CD14-positive monocyte (primary cell): Measurements from ENCODE around the gene PIK3IP1. TPM values are rescaled to one million over a fixed set of nuclear protein-coding genes. Genes with fewer than 3 reads are reported as not detected.

ENCODE experiments used
- DNase-seq, 3 donors: peaks; one replicate each; pipeline ENCODE4 v3.0.0-alpha.2; 2011 to 2022
- H2AFZ ChIP-seq: 2 replicates; pipeline ENCODE4 v1.6.0; 2012; ENCODE audit warnings: mild to moderate bottlenecking, low read depth, low read length, inconsistent platforms; ENCODE audit not compliant: insufficient read depth, poor library complexity, severe bottlenecking
- H3K27ac ChIP-seq, 2 donors: 1 replicate in 1 of 2; 2 replicates in 1 of 2; pipeline ENCODE4 v1.5.1; 2012 to 2013; ENCODE audit warnings: low read length in 2 of 2, control low read depth in 1 of 2, inconsistent platforms in 1 of 2, low read depth in 1 of 2, mild to moderate bottlenecking in 1 of 2
- H3K27me3 ChIP-seq, 2 donors: one replicate each; pipeline versions ENCODE4 v1.6.0 to v1.6.1; 2011 to 2013; ENCODE audit warnings: low read length in 2 of 2; ENCODE audit not compliant: control insufficient read depth in 2 of 2, insufficient read depth in 2 of 2
- H3K36me3 ChIP-seq, 2 donors: replicated peaks in 1 of 2; 1 replicate in 1 of 2; 2 replicates in 1 of 2; pipeline versions ENCODE4 v1.5.1 to v1.6.1; 2012 to 2013; ENCODE audit warnings: low read length in 2 of 2, control low read depth in 1 of 2, inconsistent platforms in 1 of 2, mild to moderate bottlenecking in 1 of 2; ENCODE audit not compliant: insufficient read depth in 2 of 2, control insufficient read depth in 1 of 2
- H3K4me1 ChIP-seq, 2 donors: 1 replicate in 1 of 2; 2 replicates in 1 of 2; pipeline versions ENCODE4 v1.5.1 to v1.6.1; 2012 to 2013; ENCODE audit warnings: low read length in 2 of 2, control low read depth in 1 of 2, inconsistent platforms in 1 of 2, mild to moderate bottlenecking in 1 of 2, moderate library complexity in 1 of 2; ENCODE audit not compliant: insufficient read depth in 2 of 2, control insufficient read depth in 1 of 2
- H3K4me2 ChIP-seq: replicated peaks from 2 replicates; pipeline ENCODE3; 2012; ENCODE audit warnings: low read length, moderate library complexity, mild to moderate bottlenecking; ENCODE audit not compliant: poor library complexity, severe bottlenecking; ENCODE audit errors: extremely low read depth
- H3K4me3 ChIP-seq, 3 experiments: fragments of 200-600 bp in 1 of 3; sonication (generic) in 1 of 3; replicated peaks in 1 of 3; 1 replicate in 2 of 3; 2 replicates in 1 of 3; pipeline ENCODE4 v1.5.1; 2011 to 2013; ENCODE audit warnings: low read length in 3 of 3, mild to moderate bottlenecking in 3 of 3, control low read depth in 2 of 3, low read depth in 2 of 3, inconsistent platforms in 1 of 3, moderate library complexity in 1 of 3
- H3K79me2 ChIP-seq: 2 replicates; pipeline ENCODE4 v1.6.0; 2012; ENCODE audit warnings: mild to moderate bottlenecking, control low read depth, inconsistent platforms, low read length, moderate library complexity; ENCODE audit not compliant: insufficient read depth
- H3K9ac ChIP-seq: 2 replicates; pipeline ENCODE4 v1.6.0; 2017; ENCODE audit warnings: low read length, mild to moderate bottlenecking; ENCODE audit not compliant: insufficient read depth, poor library complexity, severe bottlenecking
- H3K9me3 ChIP-seq, 2 donors: replicated peaks in 1 of 2; 1 replicate in 1 of 2; 2 replicates in 1 of 2; pipeline versions ENCODE4 v1.5.1 to v1.6.1; 2012 to 2013; ENCODE audit warnings: low read length in 2 of 2, control low read depth in 1 of 2; ENCODE audit not compliant: control insufficient read depth in 1 of 2, insufficient read depth in 1 of 2
- H4K20me1 ChIP-seq: 2 replicates; pipeline ENCODE4 v1.6.0; 2012; ENCODE audit warnings: mild to moderate bottlenecking, low read length, control low read depth, moderate library complexity; ENCODE audit not compliant: insufficient read depth
- H3K27ac Mint-ChIP-seq, 7 donors: one replicate each; pipeline ENCODE4 v1.8.0; 2020; ENCODE audit warnings: mild to moderate bottlenecking in 7 of 7, mixed read lengths in 7 of 7, moderate library complexity in 6 of 7, inconsistent platforms in 2 of 7
- H3K27me3 Mint-ChIP-seq, 3 donors: one replicate each; pipeline ENCODE4 v1.8.0; 2021 to 2022; ENCODE audit warnings: low read depth in 3 of 3, mild to moderate bottlenecking in 3 of 3, mixed read lengths in 3 of 3, moderate library complexity in 3 of 3, inconsistent platforms in 1 of 3
- H3K36me3 Mint-ChIP-seq, 2 donors: one replicate each; pipeline ENCODE4 v1.8.0; 2020; ENCODE audit warnings: mixed read lengths in 2 of 2, inconsistent platforms in 1 of 2, mild to moderate bottlenecking in 1 of 2
- H3K4me1 Mint-ChIP-seq: one replicate; pipeline ENCODE4 v1.8.0; 2020; ENCODE audit warnings: mild to moderate bottlenecking, mixed read lengths
- H3K4me3 Mint-ChIP-seq, 2 donors: one replicate each; pipeline ENCODE4 v1.8.0; 2020; ENCODE audit warnings: mild to moderate bottlenecking in 2 of 2, mixed read lengths in 2 of 2, moderate library complexity in 1 of 2
- H3K9me3 Mint-ChIP-seq, 7 donors: one replicate each; pipeline ENCODE4 v1.8.0; 2020 to 2022; ENCODE audit warnings: mixed read lengths in 7 of 7, mild to moderate bottlenecking in 6 of 7, moderate library complexity in 6 of 7, inconsistent platforms in 2 of 7
- CTCF ChIP-seq: fragments of 200-600 bp; IDR thresholded peaks from one replicate; pipeline ENCODE4 v1.8.0; 2022; ENCODE audit warnings: antibody characterized with exemption, mild to moderate bottlenecking
- WGBS: methylation state at CpG from one replicate; pipeline ENCODE4 v1.1.5; 2013; ENCODE audit warnings: missing lambda C conversion rate; ENCODE audit not compliant: insufficient coverage; 5-methylcytosine and 5-hydroxymethylcytosine counted together
- intact Hi-C, 2 donors: fragments of 100-400 bp; cut with micrococcal nuclease; formaldehyde crosslinking; loops; one replicate each; pipeline versions ENCODE4 v1.15.0 to v1.15.1; 2023
- polyA plus RNA-seq, 3 donors: library from polyadenylated mRNA; depleted of rRNA in 1 of 3; unstranded in 2 of 3; stranded (reverse) in 1 of 3; fragments of 300-500 nt in 2 of 3; fragments of >200 nt in 1 of 3; fragmentation: Illumina TruSeq in 2 of 3; gene quantifications; 1 replicate in 2 of 3; 2 replicates in 1 of 3; pipeline ENCODE4 v1.2.3, GENCODE V29; 2012 to 2021

PIK3IP1 gene
- polyA plus RNA-seq, 3 donors = 21.8 to 37.3 (median 21.9) TPM

- intact Hi-C loops = no loop called here
- Histone ChIP-seq H3K36me3 (peaks cover 86 to 100% of the 10 kb centered on the region in 2 donors), H3K27ac (no peak overlapping the region), H2AFZ (no peak overlapping the region), H3K9me3 (no peaks in the 10 kb centered on the region), H3K27me3 (no peaks in the 10 kb centered on the region), H3K9ac (peak overlapping the region; percentile 4), H3K4me1 (no peaks in the 10 kb centered on the region), H3K79me2 (no peaks in the 10 kb centered on the region), H3K4me2 (no peak overlapping the region), H4K20me1 (peaks cover 6% of the 10 kb centered on the region), H3K4me3 (no peak overlapping the region)
- H3K27ac Mint-ChIP-seq = peak overlapping the region in 1 of 7 donors; percentile 28
- H3K36me3 Mint-ChIP-seq = peaks cover 83 to 96% of the 10 kb centered on the region in 2 donors
- peaks cover 0 to 2% (median 0%) of the 10 kb centered on the region in 7 donors for H3K9me3 Mint-ChIP-seq
- no peak for DNase-seq
- WGBS = 97% methylated on average over 9 of the region's 13 CpGs
- TF ChIP-seq CTCF = no peak
- no peaks in the 10 kb centered on the region for H3K4me1 Mint-ChIP-seq
- H3K4me3 Mint-ChIP-seq = no peak overlapping the region
- peaks cover 0 to 4% (median 0%) of the 10 kb centered on the region in 3 donors for H3K27me3 Mint-ChIP-seq
Observed at GRCh38 chr22:31328544-31328960, 36.3 kb upstream of the PIK3IP1 start.

- no peak overlapping the region for H3K4me3 Mint-ChIP-seq
Observed at GRCh38 chr22:31327806-31328543, 35.7 kb upstream of the PIK3IP1 start.

More at GRCh38 chr22:31327806-31328543, 35.7 kb upstream of the PIK3IP1 start:
- no peaks in the 10 kb centered on the region for H3K9me3 Mint-ChIP-seq
- H3K9ac ChIP-seq = peak overlapping the region; percentile 4
- no peak for TF ChIP-seq CTCF
- intact Hi-C loops = no loop called here
- peaks cover 0 to 4% (median 0%) of the 10 kb centered on the region in 3 donors for H3K27me3 Mint-ChIP-seq
- H3K9me3 ChIP-seq = no peaks in the 10 kb centered on the region
- H3K79me2 ChIP-seq = no peaks in the 10 kb centered on the region
- H3K27ac ChIP-seq = no peak overlapping the region
- no peak overlapping the region for H3K4me3 ChIP-seq
- H3K36me3 Mint-ChIP-seq = peaks cover 79 to 96% of the 10 kb centered on the region in 2 donors
- H2AFZ ChIP-seq = no peak overlapping the region
- H3K36me3 ChIP-seq = peaks cover 80 to 97% of the 10 kb centered on the region in 2 donors
- 100% methylated on average over 7 of the region's 9 CpGs for WGBS
- H3K4me2 ChIP-seq = no peak overlapping the region
- peaks cover 6% of the 10 kb centered on the region for H4K20me1 ChIP-seq
- no peaks in the 10 kb centered on the region for H3K4me1 Mint-ChIP-seq
- H3K27ac Mint-ChIP-seq = peak overlapping the region in 1 of 7 donors; percentile 32
- no peaks in the 10 kb centered on the region for H3K27me3 ChIP-seq
- no peak for DNase-seq
- no peaks in the 10 kb centered on the region for H3K4me1 ChIP-seq
